MG63 (cell line): Measurements from ENCODE around the gene GFRA1. TPM values are rescaled to one million over a fixed set of nuclear protein-coding genes. Genes with fewer than 3 reads are reported as not detected.

ENCODE experiments used
- DNase-seq: peaks from one replicate; pipeline ENCODE4 v3.0.0-alpha.2; 2020
- H3K27me3 ChIP-seq: fragments of 250-450 bp; sonication (Bioruptor Pico); 2 replicates; pipeline ENCODE4 v1.5.1; 2020; ENCODE audit warnings: mild to moderate bottlenecking, moderate library complexity
- H3K36me3 ChIP-seq: fragments of 250-450 bp; sonication (Bioruptor Pico); 2 replicates; pipeline ENCODE4 v1.5.1; 2020; ENCODE audit warnings: mild to moderate bottlenecking, moderate library complexity
- H3K4me3 ChIP-seq: fragments of 250-450 bp; sonication (Bioruptor Pico); 2 replicates; pipeline ENCODE4 v1.5.1; 2020; ENCODE audit warnings: mild to moderate bottlenecking, moderate library complexity
- H3K9me3 ChIP-seq: fragments of 250-450 bp; sonication (Bioruptor Pico); 2 replicates; pipeline ENCODE4 v1.5.1; 2020; ENCODE audit warnings: mild to moderate bottlenecking, moderate library complexity
- total RNA-seq: library from RNA; depleted of rRNA; stranded (reverse); fragments of >200 nt; shearing (Covaris generic); gene quantifications from 2 replicates; pipeline ENCODE4 v1.2.3, GENCODE V29; 2014; ENCODE audit warnings: low replicate concordance

GFRA1 gene
- total RNA-seq, 1 experiment from 2014 or later: 47.6 TPM

DNA sequence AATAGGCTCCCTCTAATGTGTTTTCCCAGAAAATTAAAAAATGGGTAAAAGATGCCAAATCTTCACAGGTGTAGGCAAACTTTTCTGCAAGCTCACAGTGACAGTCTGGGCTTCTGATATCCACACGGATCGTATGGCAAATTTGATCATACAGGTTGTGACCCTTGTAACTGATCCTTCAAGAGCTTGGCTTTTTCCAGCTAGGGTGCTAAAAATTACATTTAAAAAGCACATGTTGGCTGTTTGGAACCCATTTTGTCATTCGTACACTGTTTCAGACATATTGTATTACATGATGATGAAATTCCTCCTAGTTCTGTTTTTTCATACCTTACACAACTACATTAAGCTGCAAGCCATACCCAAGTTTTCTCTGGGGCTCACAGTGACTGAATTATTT is 138.7 kb downstream of the GFRA1 start:
- no peak for DNase-seq
- peaks cover 10% of the 10 kb centered on the region for H3K9me3 ChIP-seq
- H3K4me3 ChIP-seq: no peak overlapping the region

DNA sequence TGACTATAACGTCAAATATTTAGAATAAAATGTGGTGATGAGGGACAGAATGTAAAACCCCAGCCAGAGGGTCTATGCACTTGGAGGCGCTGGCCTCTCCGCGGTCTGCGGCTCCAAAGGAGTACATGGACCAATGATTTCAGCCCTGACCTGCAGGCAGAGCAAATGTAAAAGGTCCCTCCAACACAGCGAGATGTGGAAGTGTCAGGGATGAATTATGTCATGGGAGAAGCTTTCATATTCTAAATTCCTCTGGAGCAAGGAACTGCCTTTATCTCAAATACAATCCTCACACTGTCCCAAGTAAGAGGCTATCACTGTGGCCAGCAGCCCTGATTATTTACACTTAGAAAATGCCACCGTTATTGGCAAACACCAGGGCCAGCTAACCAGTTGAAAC is 139.4 kb downstream of the GFRA1 start:
- Histone ChIP-seq H3K36me3 (no peaks in the 10 kb centered on the region), H3K9me3 (peaks cover 11% of the 10 kb centered on the region), H3K4me3 (no peak overlapping the region), H3K27me3 (no peaks in the 10 kb centered on the region)
- no peak for DNase-seq

More for the DNA sequence above, 138.7 kb downstream of the GFRA1 start:
- Histone ChIP-seq H3K27me3 (no peaks in the 10 kb centered on the region), H3K36me3 (no peaks in the 10 kb centered on the region)

DNA sequence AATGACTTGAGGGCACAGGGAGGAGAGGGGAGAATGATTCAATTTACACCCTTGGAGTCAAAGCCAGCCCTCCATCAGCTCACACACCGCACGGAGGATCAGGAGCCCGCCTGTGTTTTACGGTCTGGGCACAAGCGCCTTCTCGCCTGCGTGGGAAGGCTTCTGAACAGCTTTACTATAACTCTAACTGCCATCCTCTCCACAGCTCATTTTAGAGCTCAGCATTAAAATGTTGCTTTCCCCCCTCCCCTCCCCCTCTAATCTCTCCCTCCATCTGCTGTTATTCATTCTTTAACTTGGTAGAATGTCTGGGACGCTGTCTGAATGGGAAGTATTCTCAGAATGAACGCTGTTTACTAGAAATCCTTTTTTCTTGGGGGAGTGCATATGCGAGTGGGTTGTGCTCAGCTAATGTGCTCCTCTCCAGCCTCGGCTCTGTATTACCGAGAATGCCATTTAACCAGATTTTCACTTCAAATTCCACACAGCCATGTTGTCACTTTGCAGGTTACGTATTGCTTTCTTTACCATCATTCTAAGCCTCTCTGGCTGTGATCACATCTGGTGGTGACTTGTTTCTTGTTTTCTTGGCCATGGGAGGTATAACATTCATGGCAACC is 140.1 kb downstream of the GFRA1 start:
- H3K4me3 ChIP-seq: no peak overlapping the region
- H3K27me3 ChIP-seq: no peaks in the 10 kb centered on the region
- peaks cover 11% of the 10 kb centered on the region for H3K9me3 ChIP-seq
- no peaks in the 10 kb centered on the region for H3K36me3 ChIP-seq
- no peak for DNase-seq

DNA sequence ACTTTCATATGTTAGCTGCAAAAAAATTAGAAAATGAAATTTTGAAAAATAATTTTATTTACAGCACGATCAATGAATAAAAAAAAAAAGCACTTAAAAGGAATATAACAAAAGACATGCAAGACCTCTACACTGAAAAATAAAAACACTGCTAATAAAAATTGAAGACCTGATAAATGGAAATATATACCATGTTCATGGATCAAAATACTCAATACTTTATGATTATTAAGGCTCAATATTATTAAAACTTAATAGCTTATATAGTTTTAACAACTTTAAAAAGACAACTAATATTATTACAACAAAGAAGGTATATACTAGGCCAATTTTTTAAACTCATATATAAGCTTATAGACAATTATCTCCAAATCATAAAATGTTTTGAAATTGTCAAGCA is 143.0 kb downstream of the GFRA1 start:
- no peak for DNase-seq
- H3K9me3 ChIP-seq: peaks cover 11% of the 10 kb centered on the region
- H3K27me3 ChIP-seq: no peaks in the 10 kb centered on the region
- no peaks in the 10 kb centered on the region for H3K36me3 ChIP-seq
- H3K4me3 ChIP-seq: no peak overlapping the region

DNA sequence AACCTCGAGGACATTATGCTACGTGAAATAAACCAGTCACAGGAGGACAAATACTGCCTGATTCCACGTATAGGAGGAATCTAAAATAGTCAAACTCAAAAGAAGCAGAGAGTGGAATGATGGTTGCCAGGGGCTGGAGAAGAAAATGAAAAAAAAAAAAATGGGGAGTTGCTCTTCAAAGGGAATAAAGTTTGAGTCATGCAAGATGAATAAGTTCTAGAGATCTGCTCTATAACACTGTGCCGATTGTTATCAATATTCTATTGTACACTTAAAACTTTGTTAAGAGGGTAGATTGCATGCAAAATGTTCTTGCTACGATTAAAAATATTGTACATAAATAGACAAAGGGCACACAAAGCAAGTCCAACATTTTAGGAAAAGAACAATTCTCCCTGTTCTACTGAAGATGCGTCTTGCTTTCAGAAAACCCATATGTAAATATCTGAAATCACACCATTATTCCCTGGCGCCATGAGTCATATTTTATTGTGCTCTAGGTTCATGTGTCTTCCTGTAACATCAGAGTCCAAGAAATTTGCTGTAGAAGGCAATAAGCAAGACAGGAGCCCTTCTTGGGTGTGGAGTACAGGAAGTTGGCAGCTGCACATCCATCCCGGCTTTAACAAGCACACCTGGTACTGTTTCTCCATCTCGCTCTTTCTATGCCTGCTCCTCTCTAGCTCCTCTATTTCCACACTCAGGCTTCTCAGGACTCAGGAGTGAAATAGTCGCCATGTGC is 145.9 kb downstream of the GFRA1 start:
- DNase-seq: no peak
- no peaks in the 10 kb centered on the region for H3K36me3 ChIP-seq
- no peaks in the 10 kb centered on the region for H3K27me3 ChIP-seq
- no peak overlapping the region for H3K4me3 ChIP-seq
- peaks cover 9% of the 10 kb centered on the region for H3K9me3 ChIP-seq

DNA sequence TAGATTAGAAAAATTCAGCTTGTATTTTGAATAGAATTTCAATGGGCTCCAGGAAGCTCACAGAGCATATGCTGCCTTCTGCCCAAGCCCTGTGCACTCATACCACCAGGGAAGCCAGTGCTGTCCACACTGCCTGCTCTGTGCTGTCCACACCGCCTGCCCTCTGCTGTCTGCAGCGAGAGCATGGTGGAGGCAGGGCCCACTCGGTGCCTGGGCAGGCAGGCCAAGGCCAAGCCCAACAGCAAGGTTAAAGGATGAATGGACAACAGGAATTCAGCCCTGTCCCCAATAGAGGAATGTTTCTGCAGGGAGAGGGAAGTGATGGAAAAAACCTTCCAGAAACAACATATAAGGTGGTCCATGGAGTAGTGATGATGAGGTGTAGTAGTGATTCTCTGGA is 146.8 kb downstream of the GFRA1 start:
- no peak for DNase-seq
- Histone ChIP-seq H3K36me3 (no peaks in the 10 kb centered on the region), H3K4me3 (no peak overlapping the region), H3K27me3 (no peaks in the 10 kb centered on the region), H3K9me3 (peaks cover 9% of the 10 kb centered on the region)

DNA sequence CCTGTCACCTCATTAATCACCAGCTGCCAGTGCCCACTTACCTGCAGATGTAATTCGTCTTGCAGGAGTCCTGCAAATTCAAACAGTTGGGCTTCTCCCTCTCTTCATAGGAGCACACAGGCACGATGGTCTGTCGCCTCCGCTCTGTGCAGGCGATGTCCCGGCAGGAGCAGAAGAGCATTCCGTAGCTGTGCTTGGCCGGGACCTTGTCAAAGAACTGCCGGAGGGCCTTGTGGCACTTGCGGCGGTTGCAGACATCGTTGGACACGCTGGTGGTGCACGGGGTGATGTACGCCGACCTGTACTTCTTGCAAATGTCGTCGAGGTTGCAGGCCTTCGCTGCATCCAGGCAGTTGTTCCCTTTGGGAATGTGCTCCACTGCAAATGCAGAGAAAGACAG is 147.8 kb downstream of the GFRA1 start:
- Histone ChIP-seq H3K9me3 (peaks cover 5% of the 10 kb centered on the region), H3K36me3 (no peaks in the 10 kb centered on the region), H3K4me3 (no peak overlapping the region), H3K27me3 (no peaks in the 10 kb centered on the region)
- DNase-seq: no peak

DNA sequence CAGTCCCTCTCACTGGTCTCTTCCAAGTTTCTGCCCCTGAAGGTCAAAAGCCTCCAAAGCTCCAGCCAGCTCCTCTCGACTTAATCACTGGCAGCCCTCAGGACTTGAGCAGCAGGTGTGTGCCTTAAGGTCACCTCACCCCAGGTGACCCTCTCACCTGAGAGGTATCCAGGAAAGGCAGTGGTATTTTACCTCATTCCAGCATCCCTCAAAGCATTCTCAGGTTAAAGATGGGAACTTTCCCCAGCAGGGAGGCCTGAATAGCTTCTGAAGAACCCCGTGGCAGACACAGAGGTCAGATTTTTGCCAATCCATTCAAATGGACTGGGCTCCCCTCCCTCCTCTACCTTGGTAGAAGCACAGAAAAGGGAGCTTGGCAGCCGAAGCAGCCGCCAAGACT is 148.2 kb downstream of the GFRA1 start:
- H3K36me3 ChIP-seq: no peaks in the 10 kb centered on the region
- no peak overlapping the region for H3K4me3 ChIP-seq

DNA sequence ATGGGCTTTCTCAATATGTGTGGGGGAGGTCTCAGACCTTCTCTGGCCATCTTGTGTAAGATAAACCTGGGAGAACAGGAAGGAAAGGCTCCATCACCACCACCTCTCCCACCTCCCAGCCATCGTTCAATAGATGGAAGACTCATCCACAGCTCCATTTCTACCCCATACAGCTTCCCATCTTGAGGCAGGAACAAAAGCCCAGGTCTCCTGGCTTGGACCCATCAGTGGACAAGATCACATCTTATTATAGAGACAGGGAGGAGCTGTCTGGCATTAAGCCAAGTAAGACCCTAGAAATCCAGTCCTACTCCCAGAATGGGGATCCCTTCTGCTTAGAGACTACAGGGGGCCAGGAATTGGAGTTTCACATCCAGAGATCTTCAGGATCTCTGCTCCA is 150.3 kb downstream of the GFRA1 start:
- H3K36me3 ChIP-seq: no peaks in the 10 kb centered on the region
- no peak for DNase-seq
- no peak overlapping the region for H3K4me3 ChIP-seq
- no peaks in the 10 kb centered on the region for H3K27me3 ChIP-seq
- H3K9me3 ChIP-seq: no peaks in the 10 kb centered on the region

More for the DNA sequence above, 148.2 kb downstream of the GFRA1 start:
- no peaks in the 10 kb centered on the region for H3K27me3 ChIP-seq
- DNase-seq: no peak
- peaks cover 5% of the 10 kb centered on the region for H3K9me3 ChIP-seq

DNA sequence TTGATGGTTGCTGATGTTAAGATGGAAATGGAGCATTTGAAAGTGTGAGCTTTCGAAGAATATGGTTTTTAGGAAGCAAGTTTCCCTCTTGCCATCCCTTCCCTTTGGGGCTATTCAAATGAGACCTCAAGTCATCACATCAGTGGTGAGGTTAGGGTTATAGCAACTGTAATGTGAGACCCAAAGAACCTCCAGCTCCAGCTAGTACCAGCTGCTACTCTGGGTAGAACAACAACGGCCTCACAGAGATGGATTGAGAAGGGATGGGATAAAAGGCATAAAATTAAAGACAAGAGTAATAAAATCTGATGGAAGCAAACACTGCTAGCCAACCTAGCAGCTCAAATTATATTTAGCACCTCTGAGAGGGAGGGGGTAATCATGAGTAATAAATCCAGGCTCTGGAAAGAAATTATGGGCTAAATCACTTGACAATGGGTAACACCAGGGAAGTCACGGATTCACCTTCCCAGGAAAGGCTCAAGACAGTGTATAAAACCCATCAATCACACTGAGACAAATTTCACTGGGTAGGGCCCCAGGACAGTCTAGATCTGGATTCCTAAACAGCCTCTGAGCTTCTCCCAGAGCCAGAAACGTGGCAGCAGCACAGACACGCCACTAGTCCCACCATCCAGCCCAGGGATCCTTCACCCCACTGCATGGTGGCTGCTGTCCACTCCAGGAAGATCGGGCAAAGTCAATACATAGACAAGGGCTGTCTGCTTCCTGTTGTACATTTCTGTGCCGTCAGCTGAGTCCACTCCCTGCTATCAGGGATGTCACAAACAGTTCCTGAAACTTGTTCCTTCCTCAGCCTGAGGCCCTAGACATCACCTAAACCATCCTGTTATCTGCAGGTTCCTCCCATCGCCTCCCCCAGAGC is 151.1 kb downstream of the GFRA1 start:
- no peaks in the 10 kb centered on the region for H3K9me3 ChIP-seq
- H3K27me3 ChIP-seq: no peaks in the 10 kb centered on the region
- DNase-seq: no peak
- H3K4me3 ChIP-seq: no peak overlapping the region
- H3K36me3 ChIP-seq: no peaks in the 10 kb centered on the region

DNA sequence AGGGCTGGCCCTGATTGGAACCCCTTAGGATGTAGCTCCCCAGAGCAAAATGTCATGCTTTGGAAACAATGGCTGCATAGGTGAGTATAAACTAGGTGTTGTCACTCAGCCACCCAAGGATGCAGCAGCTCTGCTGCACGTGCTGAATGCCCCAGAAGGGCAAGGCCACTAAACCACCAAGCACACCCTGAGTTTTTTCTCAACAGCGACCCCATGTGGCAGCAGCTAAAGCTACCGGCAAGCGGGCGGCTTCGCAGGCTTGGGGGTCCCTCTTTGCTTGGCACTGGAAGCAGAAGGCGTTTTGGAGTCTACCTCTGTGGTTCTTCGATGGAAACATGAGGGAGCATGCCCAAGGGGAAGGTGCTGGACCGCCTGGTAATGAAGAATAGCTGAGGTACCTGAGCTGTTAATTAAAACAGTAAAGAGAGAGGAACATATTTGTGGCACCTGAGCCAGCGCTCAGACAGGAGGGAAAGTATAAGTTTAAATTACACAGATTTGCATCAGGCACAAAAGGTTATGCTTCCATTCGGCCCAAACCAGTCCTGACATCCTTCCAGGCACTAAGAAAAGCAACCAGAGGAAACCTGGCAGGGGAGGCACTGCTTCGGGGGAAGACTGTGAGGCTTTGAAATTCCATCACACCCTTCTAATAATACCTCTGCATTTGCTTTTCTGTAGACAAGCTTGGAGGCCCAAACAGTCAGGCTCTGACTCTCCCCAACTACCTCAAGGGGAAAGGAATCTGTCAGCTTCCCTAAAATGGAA is 152.1 kb downstream of the GFRA1 start:
- DNase-seq: no peak
- Histone ChIP-seq H3K9me3 (no peaks in the 10 kb centered on the region), H3K4me3 (no peak overlapping the region), H3K27me3 (no peaks in the 10 kb centered on the region), H3K36me3 (no peaks in the 10 kb centered on the region)

DNA sequence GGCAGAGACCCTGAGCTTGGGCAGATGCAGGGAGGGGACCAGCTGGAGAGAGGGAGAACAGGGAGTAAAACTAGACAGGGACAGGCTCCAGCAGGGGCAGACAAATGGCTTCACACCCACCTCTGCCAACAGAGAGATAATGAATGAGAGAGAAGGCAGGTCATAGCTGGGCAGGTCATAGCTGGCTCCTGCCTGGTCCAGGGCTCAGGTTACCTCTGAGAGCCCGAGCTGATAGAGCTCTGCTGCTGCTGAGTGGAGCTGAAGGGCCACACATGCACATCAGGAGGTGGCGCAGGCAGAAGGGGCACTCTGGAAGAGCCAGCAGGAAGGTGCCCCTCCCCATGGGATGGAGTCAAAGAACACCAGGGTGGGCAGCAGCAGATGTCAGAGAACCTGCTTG is 154.2 kb downstream of the GFRA1 start:
- H3K4me3 ChIP-seq: no peak overlapping the region
- H3K9me3 ChIP-seq: no peaks in the 10 kb centered on the region
- no peak for DNase-seq
- no peaks in the 10 kb centered on the region for H3K27me3 ChIP-seq
- no peaks in the 10 kb centered on the region for H3K36me3 ChIP-seq

DNA sequence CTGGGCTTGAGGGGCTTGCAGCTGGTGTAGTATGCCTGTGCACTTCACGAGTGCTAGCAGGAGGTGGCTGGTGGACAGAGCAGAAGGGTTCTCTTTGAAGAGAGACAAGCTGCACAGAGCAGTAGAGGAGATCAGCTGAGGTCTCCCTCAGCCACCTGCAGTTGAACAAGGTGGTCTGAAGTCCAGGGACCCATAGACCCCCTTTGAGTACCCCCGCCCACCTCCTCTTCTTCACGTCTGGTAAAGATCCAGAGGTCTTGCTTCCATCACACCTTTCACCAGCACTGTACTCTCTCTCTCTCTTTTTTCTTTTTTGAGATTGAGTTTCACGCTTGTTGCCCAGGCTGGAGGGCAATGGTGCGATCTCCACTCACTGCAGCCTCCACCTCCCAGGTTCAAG is 157.2 kb downstream of the GFRA1 start:
- Histone ChIP-seq H3K4me3 (no peak overlapping the region), H3K9me3 (no peaks in the 10 kb centered on the region), H3K36me3 (no peaks in the 10 kb centered on the region), H3K27me3 (no peaks in the 10 kb centered on the region)
- no peak for DNase-seq

DNA sequence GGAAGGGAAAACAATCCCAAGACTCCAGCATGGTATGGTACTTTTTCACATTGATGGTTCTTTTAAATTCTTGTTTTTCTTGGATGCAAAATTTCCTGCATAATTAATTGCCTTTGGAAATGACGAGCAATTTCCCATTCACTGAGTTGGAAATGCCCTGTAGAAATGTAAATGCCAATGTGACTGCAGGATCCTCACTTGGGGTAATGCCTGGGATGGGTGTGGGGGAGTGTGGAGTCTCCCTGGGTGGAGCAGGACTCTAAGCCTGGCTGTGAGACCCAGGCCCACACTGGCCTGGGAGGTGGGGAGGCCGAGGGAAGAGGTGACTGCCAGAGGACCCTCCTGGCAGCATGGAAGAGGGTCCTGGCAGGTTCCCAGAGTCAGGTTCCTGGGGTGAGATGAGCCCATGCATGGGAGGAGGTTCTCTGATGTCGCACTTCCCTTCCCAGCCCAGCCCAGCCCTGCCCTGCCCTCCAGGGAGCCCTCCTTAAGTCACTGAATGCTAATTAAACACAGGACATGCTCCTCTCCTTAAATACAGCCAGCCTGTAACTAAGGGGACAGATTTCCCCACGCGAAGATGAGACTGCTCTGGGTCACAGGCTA is 157.9 kb downstream of the GFRA1 start:
- Histone ChIP-seq H3K9me3 (no peaks in the 10 kb centered on the region), H3K27me3 (no peaks in the 10 kb centered on the region), H3K4me3 (no peak overlapping the region), H3K36me3 (no peaks in the 10 kb centered on the region)
- no peak for DNase-seq

DNA sequence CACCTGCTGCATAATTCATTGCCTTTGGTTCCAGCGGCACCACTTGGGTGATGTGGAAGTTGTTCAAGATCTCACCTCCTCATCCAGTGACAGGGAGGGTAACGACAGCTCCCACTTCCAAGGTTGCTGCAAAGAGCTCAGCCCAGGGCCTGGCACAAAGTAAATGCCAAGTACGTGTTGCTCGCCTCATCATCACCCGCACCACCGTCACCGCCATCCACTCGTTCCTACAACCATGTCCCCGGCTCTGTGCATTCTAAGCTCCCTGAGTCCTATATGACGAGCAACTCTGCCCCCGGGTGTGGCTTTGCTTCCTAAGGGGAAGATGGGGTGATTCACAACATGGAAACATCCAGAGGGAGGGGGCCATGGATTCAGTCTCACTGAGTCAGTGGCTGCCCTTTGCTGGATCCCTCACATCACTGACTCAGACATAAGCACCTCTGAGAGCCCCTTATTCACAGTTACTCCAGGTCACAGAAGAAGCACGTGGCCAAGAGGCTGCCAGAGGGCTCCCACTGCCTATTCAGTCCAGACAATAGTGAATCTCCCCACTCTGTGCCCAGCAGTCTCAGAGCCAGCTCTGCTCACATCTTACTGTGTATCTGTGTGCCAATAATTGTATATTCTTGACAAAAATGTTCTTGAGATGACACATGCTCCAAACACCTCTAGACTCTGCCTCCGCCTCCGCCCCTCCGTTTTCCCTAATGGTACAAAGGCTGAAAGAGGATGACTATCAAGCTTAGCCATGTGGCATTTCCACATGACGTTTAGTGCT is 159.1 kb downstream of the GFRA1 start:
- H3K27me3 ChIP-seq: no peaks in the 10 kb centered on the region
- no peaks in the 10 kb centered on the region for H3K9me3 ChIP-seq
- peak; percentile 93 for DNase-seq
- H3K4me3 ChIP-seq: no peak overlapping the region
- H3K36me3 ChIP-seq: no peaks in the 10 kb centered on the region
